RPMI7951 (cell line): ENCODE data around the gene NSMF. TPM values are rescaled to one million over a fixed set of nuclear protein-coding genes. Genes with fewer than 3 reads are reported as not detected.
A peak's percentile ranks its signal among the peaks of the same experiment; 100 is the strongest.

Source experiments
- DNase-seq: peaks from one replicate; pipeline ENCODE4 v3.0.0-alpha.2; 2012; ENCODE audit warnings: low read depth
- total RNA-seq: library from RNA; depleted of rRNA; stranded (reverse); fragments of >200 nt; shearing (Covaris generic); gene quantifications from 2 replicates; pipeline ENCODE4 v1.2.3, GENCODE V29; 2014

Gene NSMF
- total RNA-seq, 1 experiment from 2014 or later, result 11.9 TPM

GRCh38 chr9:137447722-137448601, 11.2 kb downstream of the NSMF start:
- DNase-seq, result no peak

- no peak for DNase-seq
Observed at GRCh38 chr9:137446851-137447471, 12.2 kb downstream of the NSMF start.

- no peak for DNase-seq
Observed at GRCh38 chr9:137445930-137446431, 13.2 kb downstream of the NSMF start.

GRCh38 chr9:137445275-137445807, 13.8 kb downstream of the NSMF start:
- peak; percentile 67 for DNase-seq

GRCh38 chr9:137444106-137444790, 14.9 kb downstream of the NSMF start:
- no peak for DNase-seq

- DNase-seq, result no peak
Observed at GRCh38 chr9:137441935-137442321, 17.2 kb downstream of the NSMF start.

GRCh38 chr9:137441289-137441934, 17.7 kb downstream of the NSMF start, which contains the start of gene ENTPD8:
Gene ENTPD8, minus strand, starts transcription at chr9:137441357. Its CDS starts 3,072 bp downstream, at chr9:137438285.
- no peak for DNase-seq

GRCh38 chr9:137439158-137439714, 19.9 kb downstream of the NSMF start:
- DNase-seq, result no peak

GRCh38 chr9:137438591-137439157, 20.5 kb downstream of the NSMF start:
- no peak for DNase-seq

- DNase-seq, result no peak
Observed at GRCh38 chr9:137437691-137438590, 21.2 kb downstream of the NSMF start.

GRCh38 chr9:137436761-137437600, 22.2 kb downstream of the NSMF start:
- DNase-seq, result no peak

- peak; percentile 84 for DNase-seq
Observed at GRCh38 chr9:137435980-137436760, 23.0 kb downstream of the NSMF start.

GRCh38 chr9:137435381-137435891, 23.7 kb downstream of the NSMF start:
- DNase-seq, result no peak

- DNase-seq, result no peak
Observed at GRCh38 chr9:137434498-137435380, 24.4 kb downstream of the NSMF start.

GRCh38 chr9:137433916-137434431, 25.2 kb downstream of the NSMF start:
- no peak for DNase-seq

GRCh38 chr9:137433349-137433915, 25.7 kb downstream of the NSMF start:
- no peak for DNase-seq
